Placental epithelial cell (primary cell): ENCODE results near the gene ABHD14A. TPM values are rescaled to one million over a fixed set of nuclear protein-coding genes. Genes with fewer than 3 reads are reported as not detected.

Experiments
- small RNA-seq: library from RNA; depleted of rRNA; stranded (forward); fragments of <200 nt; gene quantifications from one replicate; pipeline ENCODE3, GENCODE V24; 2012
- total RNA-seq: library from RNA; depleted of rRNA; stranded (reverse); fragments of >200 nt; gene quantifications from 2 replicates; pipeline ENCODE4 v1.2.3, GENCODE V29; 2012

Gene ABHD14A
- 11.0 and 12.7 TPM in 2 replicates for total RNA-seq

DNA sequence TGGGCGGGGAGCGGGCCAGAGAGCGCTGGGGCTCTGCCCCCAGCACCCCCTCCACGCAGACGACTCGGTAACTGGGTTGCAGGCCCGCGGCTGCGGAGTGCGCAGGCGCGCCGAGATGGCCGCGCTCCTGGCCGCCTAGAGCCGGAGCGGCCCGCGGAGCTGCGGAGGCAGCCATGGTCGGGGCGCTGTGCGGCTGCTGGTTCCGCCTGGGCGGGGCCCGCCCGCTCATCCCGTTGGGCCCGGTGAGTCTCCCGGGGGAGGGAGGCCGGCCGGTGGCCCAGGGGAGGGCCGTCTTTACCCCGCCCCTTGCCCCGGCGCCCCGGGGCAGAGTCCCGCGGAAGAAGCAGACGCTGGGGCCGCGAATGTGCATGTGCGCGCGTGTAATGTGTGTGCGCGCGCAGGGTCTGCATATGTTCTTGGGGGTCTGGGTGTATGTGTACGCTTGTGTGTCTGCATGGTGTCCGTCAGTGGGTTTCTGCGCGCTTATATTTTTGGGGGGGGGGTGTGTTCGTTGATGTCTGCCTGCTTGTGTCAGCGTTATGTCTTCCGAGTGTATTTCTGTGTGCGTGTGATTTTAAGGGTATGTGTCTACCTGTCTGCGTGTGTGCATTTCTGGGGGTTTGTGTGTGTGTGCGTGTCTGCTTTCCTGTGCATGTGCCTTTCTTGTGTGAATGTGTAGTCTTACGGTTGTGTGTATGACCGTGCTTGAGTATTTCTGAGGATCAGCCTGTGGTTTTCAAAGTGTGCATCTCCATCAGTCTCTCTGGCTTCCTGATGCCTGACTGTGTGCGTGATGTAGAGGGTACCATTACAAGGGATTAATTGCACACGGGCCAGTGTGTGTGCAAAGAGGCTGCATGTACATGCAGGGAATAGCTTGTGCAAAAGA, at the start of gene ABHD14A:
ABHD14A (plus strand) TSS at position 102 of the 889 bp plus-strand sequence; CDS start at position 174, 72 bp downstream.

DNA sequence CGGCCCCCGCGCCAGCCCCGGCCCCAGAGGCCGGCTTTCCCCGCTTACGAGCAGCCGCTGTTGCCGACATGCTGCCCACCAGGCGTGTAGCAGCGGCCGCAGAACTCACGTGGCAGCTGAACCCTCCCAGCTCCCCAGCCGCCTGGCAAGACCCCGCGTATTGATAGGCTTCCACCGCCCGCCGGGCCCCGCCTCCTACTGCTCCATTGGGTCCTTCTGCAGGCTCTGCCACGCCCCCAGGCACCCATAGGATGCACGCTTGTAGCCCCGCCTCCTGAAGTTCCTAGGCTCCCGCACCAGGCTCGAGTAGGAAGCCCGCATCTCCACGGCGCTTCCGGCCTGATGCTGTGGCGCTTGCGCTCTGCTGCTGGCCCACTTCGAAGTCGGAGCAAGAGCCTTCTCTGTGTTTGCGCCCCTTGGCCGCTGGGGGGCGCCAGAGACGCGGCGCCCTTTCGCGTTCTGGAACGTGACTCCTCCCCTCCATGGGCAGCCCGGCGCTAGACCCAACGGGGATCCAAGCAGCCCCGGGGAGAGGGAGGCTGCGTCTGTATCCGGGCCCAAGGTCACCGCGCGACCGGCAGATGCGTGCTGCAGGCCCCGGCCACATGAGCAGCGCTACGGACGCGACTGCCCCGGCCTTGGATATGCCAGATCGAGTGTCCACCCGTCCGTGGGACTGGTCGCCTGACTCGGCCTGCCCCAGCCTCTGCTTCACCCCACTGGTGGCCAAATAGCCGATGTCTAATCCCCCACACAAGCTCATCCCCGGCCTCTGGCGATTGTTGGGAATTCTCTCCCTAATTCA, 32.9 kb upstream of the ABHD14A start, which contains the start of the genes PARP3 and RRP9:
PARP3 (plus strand) TSS at position 566 of the 805 bp plus-strand sequence. CDS start 993 bp downstream, outside the sequence.
RRP9 (minus strand) TSS at position 107 of the 805 bp plus-strand sequence; CDS start at position 70, 37 bp downstream.

DNA sequence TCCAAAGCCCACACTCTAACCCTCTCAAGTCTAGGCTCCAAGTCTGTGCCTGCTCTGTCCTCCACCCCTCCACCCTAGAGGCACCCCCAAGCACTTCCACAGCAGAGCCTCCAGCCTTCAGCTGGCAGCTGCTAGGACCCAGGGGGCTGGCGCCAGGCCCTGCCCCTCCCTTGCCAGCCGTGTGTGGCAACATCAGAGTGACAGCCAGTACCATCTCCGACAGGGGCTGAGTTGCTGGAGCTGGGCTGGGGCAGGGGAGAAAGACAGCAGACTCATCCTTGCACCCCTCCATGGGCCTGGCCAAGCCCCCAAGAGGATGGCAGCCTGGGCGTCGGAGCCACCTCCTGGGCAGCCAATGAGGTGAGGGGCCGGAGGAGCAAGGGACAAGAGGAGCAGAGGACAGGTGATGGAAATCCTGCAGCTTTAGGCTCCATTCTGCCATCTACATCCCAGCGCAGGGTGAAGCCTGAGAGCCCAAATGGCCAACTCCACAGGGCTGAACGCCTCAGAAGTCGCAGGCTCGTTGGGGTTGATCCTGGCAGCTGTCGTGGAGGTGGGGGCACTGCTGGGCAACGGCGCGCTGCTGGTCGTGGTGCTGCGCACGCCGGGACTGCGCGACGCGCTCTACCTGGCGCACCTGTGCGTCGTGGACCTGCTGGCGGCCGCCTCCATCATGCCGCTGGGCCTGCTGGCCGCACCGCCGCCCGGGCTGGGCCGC, 19.5 kb upstream of the ABHD14A start, which contains the start of gene GPR62:
GPR62 (plus strand) TSS at position 207 of the 718 bp plus-strand sequence; CDS start at position 479, 272 bp downstream.

DNA sequence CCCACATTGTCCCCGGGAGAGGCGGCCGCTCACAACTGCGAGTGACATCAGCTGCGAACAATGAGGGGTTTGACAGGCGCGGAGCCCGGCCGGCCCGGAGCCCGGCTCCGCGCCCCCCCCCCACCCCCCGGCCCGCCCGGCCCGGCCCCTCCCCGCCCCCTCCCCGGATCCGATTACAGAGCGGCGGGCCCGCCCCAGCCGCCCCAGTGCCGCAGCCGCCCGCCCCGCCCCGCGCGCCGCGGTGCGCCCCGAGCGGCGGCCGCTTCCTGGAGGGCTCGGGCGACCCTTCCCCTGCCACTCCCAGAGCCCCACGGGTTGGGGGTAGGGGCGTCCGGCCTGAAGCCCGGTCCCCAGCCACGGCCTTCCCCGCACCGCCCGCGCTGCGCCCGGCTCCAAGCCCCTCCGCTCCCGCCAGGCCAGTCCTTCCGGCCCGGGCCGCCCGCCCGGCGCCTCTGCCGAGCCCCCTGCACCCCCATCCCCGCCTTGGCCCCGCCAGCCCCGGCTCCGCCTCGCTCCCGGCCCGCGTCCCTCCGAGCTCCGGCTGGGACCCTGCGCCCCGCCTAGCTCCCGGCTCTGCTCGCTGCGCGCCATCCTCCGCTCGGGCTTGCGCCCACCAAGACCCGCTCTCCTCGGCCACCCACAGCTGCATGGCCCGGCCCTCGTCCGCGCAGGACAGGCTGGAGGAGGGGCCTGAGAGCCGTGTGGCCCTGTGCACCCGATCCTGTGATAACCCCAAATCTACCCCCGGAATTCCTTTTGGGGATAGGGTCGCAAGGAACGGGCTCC, 7.3 kb upstream of the ABHD14A start, which contains the start of gene PCBP4:
PCBP4 (minus strand) TSS at position 71 of the 786 bp plus-strand sequence. CDS start 6,214 bp downstream, outside the sequence.

DNA sequence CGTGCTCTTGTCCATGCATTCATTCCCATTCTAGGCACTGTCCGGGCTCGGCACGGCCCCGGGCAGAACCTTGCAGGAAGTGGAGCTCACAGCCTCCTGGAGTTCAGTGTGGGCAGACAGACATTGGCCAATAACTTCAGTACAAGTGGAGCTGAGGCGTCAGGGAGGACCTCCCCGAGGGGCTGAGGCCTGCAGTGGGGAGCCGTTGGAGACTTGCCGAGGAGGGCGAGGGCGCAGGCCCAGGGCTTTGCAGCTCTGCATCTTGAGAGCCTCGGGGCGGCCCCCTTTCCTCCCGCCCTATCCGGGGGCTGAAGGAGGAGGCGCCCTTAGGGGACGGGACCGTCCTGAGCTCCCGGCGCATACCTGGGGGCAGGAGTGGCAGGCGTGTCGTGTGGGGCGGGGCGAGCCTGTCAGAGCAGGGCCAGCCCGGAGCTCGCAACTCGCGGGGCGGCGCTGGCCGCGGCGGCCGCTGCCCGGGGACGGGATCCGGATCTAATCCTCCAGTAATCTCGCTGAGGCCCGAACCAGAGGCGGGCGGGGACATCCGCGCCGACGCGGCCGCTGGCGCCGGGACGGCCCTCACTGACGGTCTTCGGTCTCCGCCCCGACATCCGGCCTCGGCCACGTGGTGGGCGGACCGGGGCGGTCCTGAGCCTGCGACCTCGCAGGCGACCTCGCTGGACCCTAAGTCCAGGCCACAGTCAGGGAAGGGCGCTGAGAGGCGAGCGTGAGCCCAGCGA, 8.1 kb downstream of the ABHD14A start, which contains the start of gene ACY1:
ACY1 (plus strand) TSS at position 698 of the 740 bp plus-strand sequence. CDS start 530 bp downstream, outside the sequence.

DNA sequence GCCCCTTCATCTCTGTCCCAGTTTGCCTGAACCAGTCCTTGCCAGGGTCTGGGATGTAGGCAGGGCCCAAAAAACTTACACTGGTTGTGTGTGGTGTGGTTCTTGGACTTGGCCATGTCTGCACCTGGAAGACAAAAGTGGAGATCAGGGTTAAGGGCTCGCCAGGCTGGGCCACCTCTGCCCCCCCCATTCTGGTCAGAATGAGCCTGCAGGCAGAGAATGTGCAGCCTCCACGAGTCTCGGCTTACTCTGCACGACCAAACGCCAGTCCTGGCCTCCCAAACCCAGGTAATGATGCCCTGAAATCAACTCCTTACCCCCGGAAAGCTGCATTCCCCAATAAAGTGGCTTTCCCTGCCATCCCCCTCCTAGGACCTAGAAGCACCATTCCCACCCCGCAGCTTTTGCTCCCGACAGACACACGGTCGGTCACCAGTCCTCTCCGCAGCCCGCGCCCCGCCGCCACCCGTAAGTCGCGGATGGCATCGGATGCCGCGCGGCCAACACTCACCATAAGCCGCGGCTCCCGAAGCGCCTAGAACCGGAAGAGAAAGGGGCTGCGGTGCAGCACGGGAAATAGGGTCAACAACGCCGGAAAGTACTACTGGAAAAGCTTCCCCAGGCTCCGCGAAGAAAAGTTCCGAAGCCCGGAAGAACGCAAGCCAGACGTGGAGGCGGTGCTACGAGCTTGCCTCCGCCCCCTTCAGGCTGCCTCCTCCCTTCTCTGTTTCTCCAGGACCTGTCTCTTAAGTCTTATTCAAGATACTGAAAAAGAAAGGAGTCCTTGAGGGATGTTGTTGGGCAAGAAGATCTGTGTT, 20.7 kb downstream of the ABHD14A start, which contains the start of gene RPL29:
RPL29 (minus strand) TSS at position 550 of the 818 bp plus-strand sequence; CDS start at position 116, 434 bp downstream.

Small RNA genes within 50 kb of the gene (small RNA-seq; reads per million reads assigned to genes)
- gene AC115284.1, result not detected

Other genes with a start within 250 kb of the ABHD14A start
- not detected in 2 replicates for gene IQCF6, start 195.8 kb upstream of the ABHD14A start, total RNA-seq
- not detected in 2 replicates for gene IQCF2, start 113.4 kb upstream of the ABHD14A start, total RNA-seq
- not detected in 2 replicates for gene IQCF5, start 99.5 kb upstream of the ABHD14A start, total RNA-seq
- not detected in 2 replicates for gene IQCF1, start 71.7 kb upstream of the ABHD14A start, total RNA-seq
- gene RRP9, start 33.2 kb upstream of the ABHD14A start, total RNA-seq, result 8.6 and 15.6 TPM in 2 replicates
- 13.8 and 24.7 TPM in 2 replicates for gene PARP3, start 32.7 kb upstream of the ABHD14A start, total RNA-seq
- gene GPR62, start 19.7 kb upstream of the ABHD14A start, total RNA-seq, result under 0.01 TPM in 1 of 2 replicates, not detected in the other
- gene PCBP4, start 7.6 kb upstream of the ABHD14A start, total RNA-seq, result 55.7 and 174 TPM in 2 replicates
- gene ABHD14B, start 1.0 kb upstream of the ABHD14A start, total RNA-seq, result 22.9 and 28.3 TPM in 2 replicates
- gene ACY1, start 8.5 kb downstream of the ABHD14A start, total RNA-seq, result 36.1 and 49.7 TPM in 2 replicates
- 1,027 and 1,065 TPM in 2 replicates for gene RPL29, start 20.8 kb downstream of the ABHD14A start, total RNA-seq
- gene DUSP7, start 81.5 kb downstream of the ABHD14A start, total RNA-seq, result 11.0 and 25.2 TPM in 2 replicates
- gene POC1A, start 179.4 kb downstream of the ABHD14A start, total RNA-seq, result 4.3 and 8.6 TPM in 2 replicates
- 32.2 and 34.3 TPM in 2 replicates for gene ALAS1, start 223.1 kb downstream of the ABHD14A start, total RNA-seq